ENCODE data around the gene ELMO1.

The ELMO1 gene

DNA sequence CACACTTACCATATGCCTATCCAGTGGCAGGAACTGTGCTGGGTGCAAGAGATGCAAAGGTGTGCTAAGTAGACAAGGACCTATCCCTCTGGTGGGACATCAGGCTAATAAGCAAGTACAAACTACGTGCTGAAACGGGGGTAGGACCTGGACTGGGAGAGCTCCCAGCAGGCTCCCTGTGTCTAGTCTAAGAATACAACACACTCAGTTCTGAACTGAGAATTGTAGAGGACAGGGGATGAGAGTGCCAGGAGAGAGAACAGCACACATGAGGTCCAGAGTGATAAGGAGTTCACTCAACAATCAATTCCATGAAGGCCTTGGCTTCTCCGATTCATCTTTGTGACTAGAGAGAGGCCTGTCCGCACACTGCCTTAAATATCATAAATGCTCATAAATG, 253.7 kb downstream of the ELMO1 start:
- no peak for DNase-seq (ENCODE audit: low read depth)
- H3K4me3 ChIP-seq (ENCODE audit: low read length), result no peak overlapping the region
- TF ChIP-seq, protein P1, sequence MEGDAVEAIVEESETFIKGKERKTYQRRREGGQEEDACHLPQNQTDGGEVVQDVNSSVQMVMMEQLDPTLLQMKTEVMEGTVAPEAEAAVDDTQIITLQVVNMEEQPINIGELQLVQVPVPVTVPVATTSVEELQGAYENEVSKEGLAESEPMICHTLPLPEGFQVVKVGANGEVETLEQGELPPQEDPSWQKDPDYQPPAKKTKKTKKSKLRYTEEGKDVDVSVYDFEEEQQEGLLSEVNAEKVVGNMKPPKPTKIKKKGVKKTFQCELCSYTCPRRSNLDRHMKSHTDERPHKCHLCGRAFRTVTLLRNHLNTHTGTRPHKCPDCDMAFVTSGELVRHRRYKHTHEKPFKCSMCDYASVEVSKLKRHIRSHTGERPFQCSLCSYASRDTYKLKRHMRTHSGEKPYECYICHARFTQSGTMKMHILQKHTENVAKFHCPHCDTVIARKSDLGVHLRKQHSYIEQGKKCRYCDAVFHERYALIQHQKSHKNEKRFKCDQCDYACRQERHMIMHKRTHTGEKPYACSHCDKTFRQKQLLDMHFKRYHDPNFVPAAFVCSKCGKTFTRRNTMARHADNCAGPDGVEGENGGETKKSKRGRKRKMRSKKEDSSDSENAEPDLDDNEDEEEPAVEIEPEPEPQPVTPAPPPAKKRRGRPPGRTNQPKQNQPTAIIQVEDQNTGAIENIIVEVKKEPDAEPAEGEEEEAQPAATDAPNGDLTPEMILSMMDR (conservative IDR thresholded peaks at IDR 0.05; ENCODE audit: low read length), result no peak

DNA sequence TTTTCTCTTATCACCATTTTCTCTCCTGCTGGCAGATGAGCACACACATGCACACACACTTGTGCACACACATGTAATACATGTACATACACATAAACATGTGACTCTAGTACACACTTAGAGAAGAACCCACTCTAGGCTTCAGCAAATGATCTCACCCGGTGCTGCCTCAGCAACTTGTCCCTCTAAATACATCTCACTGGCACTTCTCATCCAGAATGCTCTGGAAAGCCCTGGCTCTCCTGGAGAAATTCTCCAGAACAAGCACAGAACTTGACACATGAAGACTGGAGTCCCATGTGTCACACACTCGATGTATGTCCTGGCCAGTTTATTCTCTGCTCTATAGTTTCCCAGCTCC, 254.9 kb downstream of the ELMO1 start:
- no peak for DNase-seq (ENCODE audit: low read depth)
- TF ChIP-seq, protein P1 (conservative IDR thresholded peaks at IDR 0.05; ENCODE audit: low read length), result no peak
- H3K4me3 ChIP-seq (ENCODE audit: low read length), result no peak overlapping the region

DNA sequence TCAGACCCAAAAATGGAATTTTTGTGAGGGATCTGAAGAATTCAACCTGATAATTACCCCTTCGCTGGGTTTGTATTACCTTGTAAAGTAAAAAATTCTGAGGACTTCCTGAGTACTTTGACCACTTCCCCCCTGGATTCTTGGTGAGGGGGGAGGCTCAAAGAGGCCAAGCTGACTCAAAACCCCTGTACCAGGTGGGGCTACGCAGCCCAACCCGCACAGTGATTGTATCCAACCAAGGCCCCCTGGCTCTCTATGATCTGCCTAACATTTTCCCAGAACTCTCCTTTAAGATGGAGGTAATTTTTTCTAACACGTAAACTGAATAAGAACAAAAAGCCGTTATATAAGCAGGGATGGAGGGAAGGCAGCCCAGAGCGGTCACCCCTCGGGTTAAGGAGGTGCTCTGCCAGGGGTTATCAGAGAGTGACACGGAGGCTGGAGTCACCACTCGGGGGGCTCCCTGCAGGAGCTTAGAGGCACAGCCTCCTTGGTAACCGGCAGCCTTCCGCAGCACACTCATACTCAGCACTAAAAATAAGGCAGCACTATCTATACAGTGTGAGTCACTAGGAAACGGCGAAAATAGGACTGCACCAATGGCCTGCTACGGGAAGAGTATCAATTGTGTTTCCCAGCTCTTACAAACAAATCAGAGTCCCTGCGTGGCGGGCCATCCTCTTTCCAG, 255.4 kb downstream of the ELMO1 start:
- no peak for DNase-seq (ENCODE audit: low read depth)
- H3K4me3 ChIP-seq (ENCODE audit: low read length), result no peak overlapping the region
- TF ChIP-seq, protein P1 (conservative IDR thresholded peaks at IDR 0.05; ENCODE audit: low read length), result no peak

DNA sequence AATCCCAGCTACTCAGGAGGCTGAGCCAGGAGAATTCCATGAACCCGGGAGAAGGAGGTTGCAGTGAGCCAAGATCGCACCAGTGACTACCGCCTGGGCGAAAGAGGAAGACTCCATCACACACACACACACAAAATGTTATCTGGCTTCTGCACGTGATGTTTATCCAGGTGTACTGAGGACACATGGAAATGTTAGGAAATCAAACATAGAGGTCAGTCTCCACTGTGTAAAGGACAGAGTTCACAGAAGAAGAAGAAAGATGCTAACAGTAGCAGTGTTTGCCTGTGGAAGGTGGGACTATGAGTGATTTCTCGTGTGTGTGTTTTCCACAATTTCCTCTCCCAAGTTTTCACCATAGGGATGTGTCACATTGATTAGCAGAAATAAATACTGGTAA, 256.9 kb downstream of the ELMO1 start:
- DNase-seq (ENCODE audit: low read depth), result no peak
- TF ChIP-seq, protein P1 (conservative IDR thresholded peaks at IDR 0.05; ENCODE audit: low read length), result no peak
- no peak overlapping the region for H3K4me3 ChIP-seq (ENCODE audit: low read length)

DNA sequence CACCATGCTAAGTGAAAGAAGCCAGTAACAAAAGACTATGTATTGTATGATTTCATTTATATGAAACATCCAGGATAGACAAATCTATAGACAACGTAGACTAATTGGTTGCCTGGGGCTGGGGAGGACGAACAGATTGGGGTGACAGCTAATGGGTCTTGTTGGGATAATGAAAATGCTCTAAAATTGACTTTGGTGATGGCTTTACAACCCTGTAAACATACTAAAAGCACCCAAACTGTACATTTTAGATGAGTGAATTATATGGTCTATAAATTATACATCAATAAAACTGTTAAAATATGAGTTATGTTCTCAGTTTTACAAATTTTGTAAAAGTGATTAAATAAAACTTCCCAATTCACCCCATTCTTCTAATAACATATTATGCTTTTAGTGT, 261.5 kb downstream of the ELMO1 start:
- TF ChIP-seq, protein P1 (conservative IDR thresholded peaks at IDR 0.05; ENCODE audit: low read length), result no peak
- DNase-seq (ENCODE audit: low read depth), result no peak
- no peak overlapping the region for H3K4me3 ChIP-seq (ENCODE audit: low read length)

DNA sequence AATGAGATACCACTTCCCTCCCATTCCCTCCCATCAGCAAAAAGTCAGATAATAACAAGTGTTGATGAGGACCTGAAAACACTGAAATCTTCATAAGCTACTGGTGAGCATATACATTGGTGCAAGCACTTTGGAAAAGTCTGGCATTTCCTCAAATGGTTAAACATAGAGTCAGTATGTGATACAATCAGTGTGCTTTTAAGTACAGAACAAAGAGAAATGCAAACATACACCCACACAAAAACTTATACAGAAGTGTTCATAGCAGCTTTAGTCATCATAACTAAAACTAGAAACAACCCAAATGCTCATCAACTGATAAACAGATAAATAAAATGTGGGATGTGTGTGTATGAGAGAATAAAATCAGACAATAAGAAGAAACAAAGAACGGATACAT, 261.9 kb downstream of the ELMO1 start:
- DNase-seq (ENCODE audit: low read depth), result no peak
- TF ChIP-seq, protein P1 (conservative IDR thresholded peaks at IDR 0.05; ENCODE audit: low read length), result no peak
- no peak overlapping the region for H3K4me3 ChIP-seq (ENCODE audit: low read length)

DNA sequence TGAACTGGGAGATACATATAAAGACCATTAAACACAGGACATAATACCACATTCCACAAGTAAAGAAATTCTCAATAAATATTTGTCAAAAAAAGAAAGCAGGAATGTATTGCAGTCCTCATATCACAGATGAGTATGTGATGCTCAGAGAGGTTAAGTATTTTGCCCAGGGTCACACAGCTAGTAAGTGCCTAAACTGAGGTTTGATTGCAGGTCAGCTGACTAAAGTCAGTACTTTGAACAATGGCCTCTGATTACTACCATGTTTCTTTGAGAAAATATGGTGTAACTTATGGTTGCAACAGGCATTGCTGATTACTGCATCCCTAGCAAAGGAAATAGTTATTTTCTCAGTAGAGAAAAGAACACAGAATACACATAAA, 267.1 kb downstream of the ELMO1 start:
- TF ChIP-seq, protein P1 (conservative IDR thresholded peaks at IDR 0.05; ENCODE audit: low read length), result no peak
- no peak for DNase-seq (ENCODE audit: low read depth)
- no peak overlapping the region for H3K4me3 ChIP-seq (ENCODE audit: low read length)

Data from AG10803 (cell line).